NCI-H187 (cell line): ENCODE measurements around the gene CCDC88C.
"Not testable (repeated sequence)": the region's sequence is repeated elsewhere in the genome, so short reads cannot be mapped to it uniquely, and the experiment has no call there.

ENCODE experiments used
- DNase-seq, 2 experiments: peaks; one replicate each; lab custom pipeline; 2025; lab: John Stamatoyannopoulos, UW

CCDC88C gene

DNA sequence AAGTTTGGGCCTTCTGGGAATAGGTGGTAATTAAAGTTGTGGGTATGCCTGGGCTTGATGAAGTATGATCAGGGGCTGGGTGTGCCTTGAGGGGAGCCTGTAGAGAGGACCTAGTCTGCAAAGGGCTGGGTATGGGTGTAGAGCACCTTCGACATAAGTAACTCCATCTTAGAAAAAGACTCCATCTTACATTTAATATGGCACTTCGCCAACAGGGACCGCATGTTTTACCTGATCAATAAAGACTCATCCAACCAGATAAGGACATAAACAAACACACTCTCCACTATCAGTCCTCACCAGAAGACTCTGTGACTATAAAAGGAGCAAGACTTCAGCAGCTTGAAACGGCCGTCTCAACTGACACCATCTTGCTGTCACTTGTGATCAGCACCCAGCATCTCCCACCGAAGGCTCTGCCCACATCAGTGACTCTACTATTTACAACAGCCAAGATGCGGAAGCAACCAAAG is 149.6 kb downstream of the CCDC88C start:
- DNase-seq: no peak

- not testable (repeated sequence) for DNase-seq
These were observed 151.3 kb downstream of the CCDC88C start for GRCh38 chr14:91266276-91266675.

- DNase-seq: no peak
These were observed 152.2 kb downstream of the CCDC88C start for GRCh38 chr14:91265404-91265803.

DNA sequence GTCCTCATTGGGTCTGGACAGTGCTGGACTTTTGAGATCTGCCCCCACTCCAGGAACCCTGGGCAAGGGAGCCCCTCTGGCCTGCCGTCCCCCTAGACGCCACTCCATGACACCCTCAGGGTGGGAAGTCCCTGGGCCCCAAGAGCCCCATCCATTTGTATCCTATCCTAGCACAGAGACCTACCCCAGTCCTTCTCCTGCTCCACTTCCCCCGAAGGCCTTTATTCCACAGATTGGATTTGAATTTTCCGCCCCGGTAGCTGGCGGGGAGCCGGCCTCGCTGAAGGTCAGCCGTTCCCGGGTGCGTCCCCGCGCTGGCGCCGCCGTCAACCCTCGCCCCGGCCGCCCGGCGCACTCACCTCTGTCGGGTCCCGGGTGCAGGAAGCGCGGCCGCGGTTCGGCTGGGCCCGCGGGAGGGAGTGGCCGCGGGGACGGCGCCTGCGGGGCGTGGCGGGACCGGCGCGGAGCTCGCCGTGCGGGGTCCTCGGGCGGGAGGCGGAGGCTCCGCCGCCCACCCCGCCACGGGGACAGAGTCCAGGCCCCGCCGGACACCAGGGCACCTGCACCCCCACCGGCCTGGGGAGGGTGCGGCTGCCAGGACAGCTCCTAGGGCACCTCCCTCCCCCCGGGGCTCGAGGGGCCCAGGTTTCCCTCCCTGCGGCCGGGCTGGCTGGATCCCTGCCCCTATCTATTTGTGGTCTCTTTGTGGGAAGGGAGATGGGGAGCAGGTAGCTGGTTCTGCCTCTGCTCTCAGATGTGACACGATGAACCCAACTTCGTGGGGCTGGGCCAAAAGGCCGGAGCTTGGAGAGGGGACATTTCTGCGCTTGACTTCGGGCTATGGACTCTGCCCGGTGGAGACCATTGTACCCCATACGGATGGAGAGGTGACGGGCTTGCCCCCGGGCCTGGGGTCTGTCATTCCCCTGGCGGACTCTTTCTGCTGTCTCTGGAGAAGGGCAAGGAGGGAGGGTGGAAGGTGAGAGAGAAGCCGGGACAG is 153.2 kb downstream of the CCDC88C start:
- no peak for DNase-seq

DNA sequence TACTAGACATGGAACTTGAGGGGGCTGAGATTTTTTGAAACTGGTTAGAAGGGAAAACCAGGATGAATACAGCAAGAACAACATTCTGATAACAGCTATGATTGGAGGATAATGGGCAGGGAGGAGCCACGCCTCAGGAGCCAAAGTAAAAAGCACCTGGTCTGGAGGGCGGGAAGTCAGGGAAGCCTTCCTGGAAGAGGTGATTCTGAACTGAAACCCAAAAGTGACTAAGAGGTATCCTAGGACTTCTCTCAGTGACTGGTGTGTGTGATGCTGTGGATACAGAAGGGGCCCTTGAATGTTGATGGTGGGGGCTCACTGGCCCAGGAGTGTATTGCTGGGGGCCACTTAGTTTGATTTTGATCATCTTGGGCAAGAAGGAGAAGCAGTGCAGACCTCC is 154.3 kb downstream of the CCDC88C start:
- no peak for DNase-seq

GRCh38 chr14:91261986-91262549 is 155.6 kb downstream of the CCDC88C start:
- DNase-seq: no peak

GRCh38 chr14:91261115-91261514 is 156.5 kb downstream of the CCDC88C start:
- no peak for DNase-seq

DNA sequence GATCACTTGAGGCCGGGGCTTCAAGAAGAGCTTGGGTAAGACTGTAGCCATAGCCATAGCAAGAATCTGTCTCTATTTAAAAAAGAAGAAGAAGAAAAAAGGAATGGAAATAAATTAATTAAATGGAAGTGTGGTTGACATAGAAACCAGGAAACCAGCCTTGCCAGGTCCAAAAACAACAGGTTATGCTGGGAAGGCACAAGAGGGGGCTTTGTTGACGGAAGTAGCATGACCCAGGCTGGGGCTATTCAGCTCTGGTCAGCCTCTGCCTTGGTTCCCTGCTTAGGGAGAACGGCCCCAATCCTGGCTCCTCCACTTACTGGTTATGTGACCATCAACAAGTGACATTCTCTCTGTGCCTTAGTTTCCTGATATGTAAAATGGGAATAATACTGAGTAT is 158.7 kb downstream of the CCDC88C start:
- no peak for DNase-seq

DNA sequence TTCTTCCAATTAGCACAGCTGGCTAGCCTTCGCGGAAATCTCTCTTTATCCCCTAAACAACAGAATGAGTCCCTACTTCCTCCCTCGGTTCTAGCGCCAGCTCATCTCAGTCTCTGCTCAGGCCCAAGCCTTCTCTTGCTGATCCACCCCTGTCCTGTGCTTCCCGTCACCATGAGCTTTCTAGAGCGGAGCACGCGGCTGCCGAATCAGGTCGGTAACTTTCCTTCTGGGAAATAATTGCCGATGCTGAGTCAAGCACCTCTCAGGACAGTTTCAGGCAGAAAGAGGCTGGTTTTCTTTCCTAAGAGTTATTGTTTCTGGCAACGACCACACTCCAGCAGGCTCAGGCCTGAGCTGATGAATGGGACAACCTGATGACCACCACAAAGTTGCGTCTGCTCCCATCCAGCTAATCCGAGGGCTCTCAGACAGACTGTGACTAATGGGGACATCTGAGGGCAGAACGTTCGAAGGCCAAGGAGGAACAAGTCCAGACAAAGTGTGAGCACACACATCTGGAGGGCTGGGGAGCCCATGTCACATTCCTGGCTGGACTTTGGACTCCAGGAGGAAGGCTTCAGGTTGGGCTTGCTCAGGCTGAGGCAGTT is 159.5 kb downstream of the CCDC88C start:
- DNase-seq: no peak

GRCh38 chr14:91257328-91258010 is 160.2 kb downstream of the CCDC88C start:
- DNase-seq: no peak

DNA sequence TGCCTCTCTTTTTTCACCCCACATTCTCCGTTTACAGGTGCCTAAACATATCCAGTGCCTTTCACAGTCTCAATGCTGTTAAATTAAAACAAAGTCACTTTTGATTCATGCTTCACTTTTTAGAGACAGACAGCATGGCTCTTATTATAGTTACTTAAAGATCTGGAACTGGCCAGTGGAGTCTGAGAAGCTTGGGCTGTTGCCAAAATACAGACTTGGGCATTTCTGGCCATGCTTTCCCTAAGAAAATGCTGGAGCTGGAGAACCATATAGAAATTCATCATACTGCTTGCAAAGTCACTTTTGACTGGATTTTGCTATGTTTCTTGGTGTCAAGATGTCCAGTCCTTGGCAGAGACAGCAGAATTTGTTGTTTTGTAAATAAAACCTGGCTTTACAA is 161.0 kb downstream of the CCDC88C start:
- no peak for DNase-seq

DNA sequence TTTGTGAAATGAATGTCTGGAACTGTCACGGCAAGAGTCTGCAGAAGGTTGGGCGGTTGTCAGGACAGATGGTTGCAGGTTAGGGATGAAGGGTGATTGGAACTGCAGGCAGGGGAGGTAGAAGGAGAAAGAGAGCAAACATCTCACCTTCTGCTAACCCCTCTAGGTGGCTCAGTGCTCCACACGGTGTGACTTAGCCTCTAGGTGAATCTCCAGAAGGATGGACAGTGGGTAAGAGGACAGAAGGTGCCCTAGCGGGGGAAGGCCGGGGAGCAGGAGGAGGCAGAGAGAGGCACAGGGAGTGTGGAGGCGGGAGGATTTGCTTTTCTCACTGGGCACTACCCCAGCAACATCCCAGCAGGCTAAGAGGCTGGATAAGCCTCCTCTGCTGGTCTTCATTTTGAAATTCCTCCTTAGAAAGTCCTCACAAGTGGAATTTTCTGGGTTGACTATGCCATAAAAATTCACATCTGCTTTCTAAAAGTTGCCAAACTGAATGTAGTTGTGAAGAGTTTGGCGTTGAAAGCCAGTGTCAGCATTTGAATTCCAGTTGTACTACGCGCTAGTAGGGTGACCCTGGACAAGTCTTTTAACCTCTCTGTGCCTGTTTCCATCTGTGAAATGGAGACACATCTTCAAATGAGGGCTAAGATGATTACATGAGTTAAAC is 162.5 kb downstream of the CCDC88C start:
- DNase-seq: no peak

- DNase-seq: no peak
These were observed 163.2 kb downstream of the CCDC88C start for GRCh38 chr14:91254461-91254860.

DNA sequence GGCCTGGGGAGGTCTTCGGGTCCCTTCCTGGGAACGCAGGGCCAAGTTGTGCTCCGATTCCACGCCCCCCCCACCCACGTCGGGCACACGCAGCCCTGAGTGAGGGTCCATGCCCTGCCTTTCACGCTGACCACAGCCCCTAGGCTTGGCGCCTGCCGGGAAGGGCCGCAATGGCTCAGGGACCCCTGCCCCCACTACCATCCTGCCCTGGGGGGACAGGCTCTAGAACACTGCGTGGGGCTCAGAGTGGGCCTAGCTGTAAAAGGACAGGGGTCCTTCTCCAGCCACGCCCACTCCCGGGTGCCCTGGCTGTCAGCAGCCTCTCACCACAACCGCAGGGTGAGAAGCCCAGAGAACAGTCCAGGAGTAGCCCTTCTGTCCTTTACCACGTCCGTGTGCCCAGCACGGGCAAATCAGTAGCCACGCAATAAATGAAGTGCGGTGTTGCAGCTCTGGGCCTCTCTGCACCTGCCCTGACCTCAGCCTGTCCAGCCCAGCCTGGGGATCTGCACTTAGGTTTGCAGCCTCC is 163.8 kb downstream of the CCDC88C start:
- DNase-seq: no peak

- DNase-seq: no peak
These were observed 164.5 kb downstream of the CCDC88C start for GRCh38 chr14:91252871-91253794.

DNA sequence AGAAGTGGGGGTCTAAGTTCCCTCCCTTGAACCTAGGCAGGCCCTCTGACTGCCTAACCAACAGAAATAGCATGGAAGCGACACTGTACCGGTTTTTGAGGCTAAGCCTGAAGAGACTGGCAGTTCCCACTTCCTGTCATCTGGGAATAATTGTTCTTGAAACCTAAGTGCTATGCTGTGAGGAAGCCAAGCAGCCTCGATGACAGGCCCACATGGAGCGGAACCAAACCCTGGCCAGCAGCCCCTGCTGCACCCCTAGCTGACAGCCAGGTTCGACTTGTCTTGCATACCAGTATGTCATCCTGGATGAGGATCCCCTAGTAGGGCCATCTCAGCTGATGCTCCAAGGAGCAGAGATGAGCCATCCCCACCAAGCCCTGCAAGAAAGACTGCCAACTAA is 166.7 kb downstream of the CCDC88C start:
- no peak for DNase-seq

DNA sequence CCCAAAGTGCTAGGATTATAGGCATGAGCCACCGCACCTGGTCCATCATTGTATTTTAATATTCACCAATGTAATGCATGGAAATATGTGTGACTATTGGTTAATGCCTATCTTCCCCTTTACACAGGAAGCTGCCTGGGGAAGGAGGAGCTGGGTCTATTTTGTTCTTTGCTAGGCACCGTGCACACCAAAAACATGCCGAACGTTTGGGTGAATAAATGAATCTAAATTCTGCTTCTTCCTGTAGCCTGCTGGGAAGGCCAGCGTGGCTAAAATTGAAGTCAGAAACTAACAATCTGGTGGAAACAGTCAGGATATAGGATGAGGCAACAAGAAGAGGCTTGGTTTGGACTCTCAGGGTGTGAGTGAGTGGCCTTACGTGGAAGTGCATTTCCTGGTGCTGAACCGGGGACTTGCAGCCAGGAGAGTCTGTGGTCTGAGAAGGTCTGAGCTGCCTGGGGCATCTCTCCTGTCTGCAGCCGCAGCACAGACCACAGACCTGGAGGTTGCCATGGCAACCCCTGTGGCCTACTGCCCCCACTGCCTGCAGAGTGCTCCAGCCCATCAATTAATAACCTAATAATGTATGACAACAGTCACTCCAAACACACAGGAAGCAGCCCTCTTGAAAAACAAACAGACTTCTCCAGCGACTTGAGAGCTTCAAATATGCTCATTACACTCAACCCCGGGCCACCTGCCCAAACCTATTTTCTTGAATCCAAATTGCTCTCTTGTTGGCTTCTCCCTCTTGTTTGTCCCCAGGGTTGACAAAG is 167.6 kb downstream of the CCDC88C start:
- peak; percentile 43 to 55 for DNase-seq

GRCh38 chr14:91246051-91246852 is 171.4 kb downstream of the CCDC88C start:
- DNase-seq: no peak

GRCh38 chr14:91245616-91246015 is 172.0 kb downstream of the CCDC88C start:
- DNase-seq: not testable (repeated sequence)
